ACC112 (cell line): Measurements from ENCODE around the gene TNNI3K.

Source experiments
- H2AFZ ChIP-seq: fragments of 200-600 bp; sonication (generic); one replicate; pipeline ENCODE4 v1.6.0; 2017; ENCODE audit warnings: antibody characterized with exemption, low read length; ENCODE audit not compliant: unreplicated experiment
- H3K27ac ChIP-seq: fragments of 200-600 bp; sonication (generic); 2 replicates; pipeline ENCODE4 v1.5.1; 2014; ENCODE audit warnings: low read depth, mild to moderate bottlenecking, antibody characterized with exemption, low read length, moderate library complexity
- H3K27me3 ChIP-seq: fragments of 200-600 bp; sonication (generic); 2 replicates; pipeline ENCODE4 v1.6.1; 2014; ENCODE audit warnings: mild to moderate bottlenecking, antibody characterized with exemption, low read length, moderate library complexity, mixed read lengths; ENCODE audit not compliant: insufficient read depth
- H3K36me3 ChIP-seq: fragments of 200-600 bp; sonication (generic); 2 replicates; pipeline ENCODE4 v1.6.1; 2016; ENCODE audit warnings: mild to moderate bottlenecking, antibody characterized with exemption, low read length, moderate library complexity, mixed read lengths; ENCODE audit not compliant: insufficient read depth
- H3K4me1 ChIP-seq: fragments of 200-600 bp; sonication (generic); one replicate; pipeline ENCODE4 v1.6.1; 2016; ENCODE audit warnings: low read length, mixed read lengths; ENCODE audit not compliant: insufficient read depth, unreplicated experiment, control insufficient read depth
- H3K4me3 ChIP-seq: fragments of 200-600 bp; sonication (generic); 2 replicates; pipeline ENCODE4 v1.5.1; 2014; ENCODE audit warnings: mild to moderate bottlenecking, low read depth, low read length
- H3K79me2 ChIP-seq: fragments of 200-600 bp; sonication (generic); one replicate; pipeline ENCODE4 v1.6.0; 2016; ENCODE audit warnings: low read length; ENCODE audit not compliant: control insufficient read depth, unreplicated experiment, insufficient read depth

Gene TNNI3K

DNA sequence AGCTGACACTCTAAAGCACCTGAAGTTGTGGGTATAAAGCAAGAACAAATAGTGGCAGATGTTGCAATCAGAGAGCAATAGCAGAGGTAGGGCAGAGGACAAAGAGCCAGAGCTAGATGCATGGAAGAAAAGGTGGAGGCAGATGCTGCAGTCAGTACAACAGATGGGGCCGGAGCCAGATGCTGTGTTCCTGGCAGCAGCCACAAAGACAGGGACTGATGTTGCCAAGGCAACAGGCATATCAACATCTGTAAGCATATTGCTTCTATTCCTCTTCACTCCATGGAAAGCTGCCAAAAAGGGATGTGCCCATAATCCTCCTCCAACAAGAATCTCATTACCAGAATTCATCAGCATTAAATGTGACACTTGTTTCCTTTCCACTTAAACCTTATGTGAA is 108.0 kb downstream of the TNNI3K start:
- Histone ChIP-seq H3K27ac (no peak overlapping the region), H3K4me1 (no peaks in the 10 kb centered on the region), H3K79me2 (no peaks in the 10 kb centered on the region), H3K36me3 (no peaks in the 10 kb centered on the region), H2AFZ (no peak overlapping the region), H3K4me3 (no peak overlapping the region), H3K27me3 (no peaks in the 10 kb centered on the region)

DNA sequence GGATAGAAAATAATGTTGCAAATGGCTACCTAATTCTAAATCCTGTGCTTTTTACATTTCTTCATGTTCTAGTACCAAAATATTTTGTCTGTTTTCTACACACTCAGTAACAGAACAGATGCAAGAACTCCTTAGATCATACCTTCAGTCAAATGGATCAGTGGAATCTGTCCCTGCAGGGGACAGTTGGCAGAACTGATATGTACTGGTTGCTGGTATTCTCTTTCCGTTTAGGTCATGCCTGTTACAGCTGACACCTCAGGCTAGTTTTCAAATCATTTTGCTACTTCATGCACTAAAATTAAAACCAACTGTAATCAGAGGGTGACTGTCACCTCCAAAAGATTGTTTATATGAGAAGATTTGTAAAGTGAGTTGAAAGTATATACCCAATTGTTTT is 109.2 kb downstream of the TNNI3K start:
- H3K36me3 ChIP-seq: no peaks in the 10 kb centered on the region
- H3K27me3 ChIP-seq: no peaks in the 10 kb centered on the region
- H3K27ac ChIP-seq: no peak overlapping the region
- H3K79me2 ChIP-seq: no peaks in the 10 kb centered on the region
- no peak overlapping the region for H3K4me3 ChIP-seq
- H3K4me1 ChIP-seq: no peaks in the 10 kb centered on the region
- H2AFZ ChIP-seq: no peak overlapping the region

DNA sequence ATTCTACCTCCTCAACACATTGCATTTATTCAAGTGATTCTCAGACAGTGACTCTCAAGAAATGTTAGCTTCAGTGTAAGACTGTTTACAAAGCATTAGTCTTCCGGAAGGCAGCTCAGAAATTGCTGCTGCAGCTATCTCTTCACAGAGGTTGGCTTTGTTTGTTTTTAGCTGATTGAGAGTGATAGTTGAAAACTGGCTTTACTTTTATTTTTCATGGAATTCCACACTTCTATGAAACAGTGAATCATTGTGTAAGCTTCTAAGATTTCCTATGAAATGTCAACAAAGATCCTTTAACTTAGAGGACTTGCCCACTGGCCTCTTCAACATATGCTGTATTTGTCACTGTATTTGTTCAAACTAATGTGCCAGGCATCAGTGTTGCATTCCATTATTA is 121.3 kb downstream of the TNNI3K start:
- no peaks in the 10 kb centered on the region for H3K36me3 ChIP-seq
- no peaks in the 10 kb centered on the region for H3K79me2 ChIP-seq
- H3K4me1 ChIP-seq: no peaks in the 10 kb centered on the region
- no peak overlapping the region for H3K4me3 ChIP-seq
- no peak overlapping the region for H3K27ac ChIP-seq
- no peaks in the 10 kb centered on the region for H3K27me3 ChIP-seq
- H2AFZ ChIP-seq: no peak overlapping the region

GRCh38 chr1:74357150-74357549 is 122.0 kb downstream of the TNNI3K start:
- H3K4me1 ChIP-seq: no peaks in the 10 kb centered on the region
- no peak overlapping the region for H3K27ac ChIP-seq
- no peaks in the 10 kb centered on the region for H3K36me3 ChIP-seq
- H3K79me2 ChIP-seq: no peaks in the 10 kb centered on the region
- no peaks in the 10 kb centered on the region for H3K27me3 ChIP-seq
- H3K4me3 ChIP-seq: no peak overlapping the region
- no peak overlapping the region for H2AFZ ChIP-seq

DNA sequence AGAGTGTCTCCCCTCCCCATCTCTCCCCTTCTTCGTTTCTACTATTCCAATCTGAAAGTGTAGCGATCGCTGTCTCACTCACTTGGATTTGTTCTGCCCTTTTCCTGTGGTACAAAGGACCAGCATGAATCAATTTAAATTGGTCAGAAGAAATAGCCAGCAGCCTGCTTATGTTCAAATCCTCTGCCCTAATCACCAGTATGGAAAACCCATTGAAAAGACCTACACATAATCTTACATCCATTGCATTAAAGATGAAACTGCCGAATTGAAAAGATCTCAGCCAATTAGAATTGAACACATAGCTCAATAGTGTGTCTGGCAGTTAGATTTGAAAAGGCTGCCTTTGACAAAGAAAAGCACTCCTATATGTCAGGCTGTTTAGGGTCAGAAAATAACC is 122.6 kb downstream of the TNNI3K start:
- no peaks in the 10 kb centered on the region for H3K36me3 ChIP-seq
- H3K4me1 ChIP-seq: no peaks in the 10 kb centered on the region
- H3K27ac ChIP-seq: no peak overlapping the region
- H2AFZ ChIP-seq: no peak overlapping the region
- H3K79me2 ChIP-seq: no peaks in the 10 kb centered on the region
- no peaks in the 10 kb centered on the region for H3K27me3 ChIP-seq
- H3K4me3 ChIP-seq: no peak overlapping the region

DNA sequence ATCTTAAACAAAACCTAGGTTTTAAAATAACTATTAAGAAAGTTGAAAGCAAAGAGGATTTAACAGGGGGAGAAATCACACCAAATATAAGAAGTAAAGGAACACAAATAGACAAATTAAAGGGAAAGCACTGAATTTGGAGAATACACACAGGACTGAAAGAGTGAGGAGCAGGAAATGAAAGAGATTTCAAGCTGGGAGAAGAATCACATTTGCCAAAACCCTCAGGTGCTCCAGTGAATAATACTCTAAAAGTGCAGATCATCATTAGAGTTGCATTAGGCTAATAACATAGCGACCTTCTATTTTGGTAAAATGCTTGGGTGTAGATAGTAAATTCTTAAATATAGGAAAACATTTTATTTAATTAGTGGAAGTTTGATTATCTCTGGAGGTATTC is 127.5 kb downstream of the TNNI3K start:
- Histone ChIP-seq H3K27ac (no peak overlapping the region), H3K36me3 (no peaks in the 10 kb centered on the region), H3K27me3 (no peaks in the 10 kb centered on the region), H2AFZ (no peak overlapping the region), H3K4me1 (no peaks in the 10 kb centered on the region), H3K79me2 (no peaks in the 10 kb centered on the region), H3K4me3 (no peak overlapping the region)

DNA sequence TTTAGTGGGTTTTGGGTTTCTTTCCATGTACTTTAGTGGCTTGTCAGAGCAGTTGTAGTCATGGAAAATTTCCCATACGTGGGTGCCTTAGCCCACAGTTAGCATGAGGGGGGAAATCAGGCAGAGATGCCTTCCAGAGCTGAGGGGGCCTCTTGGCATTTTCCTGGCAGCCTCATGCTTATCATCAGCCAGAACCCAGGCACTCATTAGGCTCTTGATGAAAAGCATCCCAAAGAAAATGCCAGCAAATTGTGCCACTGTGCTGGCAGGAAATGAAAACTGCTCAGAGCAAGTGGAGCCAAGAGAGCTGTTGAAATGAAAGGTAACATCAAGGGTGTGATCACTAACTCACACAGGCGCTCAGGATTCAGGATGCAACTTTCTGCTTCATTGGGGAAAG is 128.0 kb downstream of the TNNI3K start:
- Histone ChIP-seq H3K4me3 (no peak overlapping the region), H2AFZ (no peak overlapping the region), H3K79me2 (no peaks in the 10 kb centered on the region), H3K4me1 (no peaks in the 10 kb centered on the region), H3K27me3 (no peaks in the 10 kb centered on the region), H3K27ac (no peak overlapping the region), H3K36me3 (no peaks in the 10 kb centered on the region)

- no peak overlapping the region for H3K4me3 ChIP-seq
- H3K36me3 ChIP-seq: no peaks in the 10 kb centered on the region
- no peaks in the 10 kb centered on the region for H3K79me2 ChIP-seq
- H3K27me3 ChIP-seq: no peaks in the 10 kb centered on the region
- no peak overlapping the region for H3K27ac ChIP-seq
- H3K4me1 ChIP-seq: no peaks in the 10 kb centered on the region
- H2AFZ ChIP-seq: no peak overlapping the region
Measured at GRCh38 chr1:74367175-74367813, 132.1 kb downstream of the TNNI3K start.

GRCh38 chr1:74368335-74368734 is 133.1 kb downstream of the TNNI3K start:
- Histone ChIP-seq H3K4me1 (no peaks in the 10 kb centered on the region), H3K36me3 (no peaks in the 10 kb centered on the region), H3K79me2 (no peaks in the 10 kb centered on the region), H3K27ac (no peak overlapping the region), H3K27me3 (no peaks in the 10 kb centered on the region), H3K4me3 (no peak overlapping the region), H2AFZ (no peak overlapping the region)

DNA sequence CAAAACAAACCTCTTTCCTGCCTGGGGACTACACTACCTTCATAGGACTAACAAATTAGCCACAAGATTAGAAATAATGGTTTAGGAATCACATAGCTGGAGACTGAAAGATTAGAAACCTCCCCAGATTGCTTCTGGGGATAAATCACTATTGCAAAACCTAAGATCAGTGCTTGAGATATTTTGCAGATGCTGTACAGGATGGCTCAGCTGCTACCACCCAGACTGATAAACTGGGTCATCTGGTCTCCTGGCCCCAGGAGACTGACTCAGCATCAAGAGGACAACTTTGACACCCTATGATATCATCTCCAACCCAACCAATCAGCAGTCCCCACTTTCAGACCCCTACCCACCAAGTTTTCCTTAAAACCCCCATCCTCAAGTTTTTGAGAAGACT is 140.2 kb downstream of the TNNI3K start:
- no peaks in the 10 kb centered on the region for H3K4me1 ChIP-seq
- no peaks in the 10 kb centered on the region for H3K27me3 ChIP-seq
- no peaks in the 10 kb centered on the region for H3K36me3 ChIP-seq
- H3K79me2 ChIP-seq: no peaks in the 10 kb centered on the region
- no peak overlapping the region for H2AFZ ChIP-seq
- H3K4me3 ChIP-seq: no peak overlapping the region
- no peak overlapping the region for H3K27ac ChIP-seq

- no peak overlapping the region for H3K4me3 ChIP-seq
- no peaks in the 10 kb centered on the region for H3K36me3 ChIP-seq
- no peaks in the 10 kb centered on the region for H3K4me1 ChIP-seq
- no peak overlapping the region for H3K27ac ChIP-seq
- H3K79me2 ChIP-seq: no peaks in the 10 kb centered on the region
- H2AFZ ChIP-seq: no peak overlapping the region
- H3K27me3 ChIP-seq: no peaks in the 10 kb centered on the region
Measured at GRCh38 chr1:74380252-74380651, 145.1 kb downstream of the TNNI3K start.
